Fibroblast of mammary gland (primary cell): Measurements from ENCODE around the gene SCGB1A1.
"Not testable (repeated sequence)": the region's sequence is repeated elsewhere in the genome, so short reads cannot be mapped to it uniquely, and the experiment has no call there.

Source experiments
- DNase-seq: peaks from one replicate; pipeline ENCODE4 v3.0.0-alpha.2; 2010; ENCODE audit warnings: low read depth
- H3K4me3 ChIP-seq: 2 replicates; pipeline ENCODE4 v1.5.1; 2011; ENCODE audit warnings: low read depth, mild to moderate bottlenecking, low read length, moderate library complexity; ENCODE audit not compliant: control insufficient read depth
- TF ChIP-seq, protein P1 (sequence below): conservative IDR thresholded peaks from 2 replicates; pipeline ENCODE4 v1.5.1; 2011; ENCODE audit warnings: low read depth, low read length, inconsistent platforms; ENCODE audit not compliant: control insufficient read depth, insufficient read depth

Gene SCGB1A1

DNA sequence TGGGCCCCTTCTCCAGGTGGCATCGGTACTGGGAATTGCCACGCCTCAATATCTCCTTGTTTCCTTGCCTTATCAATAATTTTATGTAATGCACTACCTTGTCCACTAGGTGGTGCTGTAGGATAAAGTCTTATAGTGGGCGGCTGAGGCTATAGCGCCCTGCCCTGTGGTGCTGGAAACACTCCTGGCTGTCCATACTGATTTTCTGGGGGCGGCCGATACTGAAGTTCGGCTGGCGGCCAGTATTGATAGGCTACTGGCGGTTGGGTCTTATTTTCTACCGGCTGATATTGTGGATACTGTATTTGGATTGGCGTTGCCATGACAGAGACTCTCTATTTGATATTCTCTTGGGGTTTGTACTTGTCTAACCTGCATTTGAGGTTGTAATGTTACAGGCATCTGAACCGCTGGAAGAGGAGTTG lies 38.0 kb upstream of the SCGB1A1 start:
- not testable (repeated sequence) for H3K4me3 ChIP-seq
- TF ChIP-seq, protein P1, sequence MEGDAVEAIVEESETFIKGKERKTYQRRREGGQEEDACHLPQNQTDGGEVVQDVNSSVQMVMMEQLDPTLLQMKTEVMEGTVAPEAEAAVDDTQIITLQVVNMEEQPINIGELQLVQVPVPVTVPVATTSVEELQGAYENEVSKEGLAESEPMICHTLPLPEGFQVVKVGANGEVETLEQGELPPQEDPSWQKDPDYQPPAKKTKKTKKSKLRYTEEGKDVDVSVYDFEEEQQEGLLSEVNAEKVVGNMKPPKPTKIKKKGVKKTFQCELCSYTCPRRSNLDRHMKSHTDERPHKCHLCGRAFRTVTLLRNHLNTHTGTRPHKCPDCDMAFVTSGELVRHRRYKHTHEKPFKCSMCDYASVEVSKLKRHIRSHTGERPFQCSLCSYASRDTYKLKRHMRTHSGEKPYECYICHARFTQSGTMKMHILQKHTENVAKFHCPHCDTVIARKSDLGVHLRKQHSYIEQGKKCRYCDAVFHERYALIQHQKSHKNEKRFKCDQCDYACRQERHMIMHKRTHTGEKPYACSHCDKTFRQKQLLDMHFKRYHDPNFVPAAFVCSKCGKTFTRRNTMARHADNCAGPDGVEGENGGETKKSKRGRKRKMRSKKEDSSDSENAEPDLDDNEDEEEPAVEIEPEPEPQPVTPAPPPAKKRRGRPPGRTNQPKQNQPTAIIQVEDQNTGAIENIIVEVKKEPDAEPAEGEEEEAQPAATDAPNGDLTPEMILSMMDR = peak; percentile 70
- peak; percentile 69 for DNase-seq

DNA sequence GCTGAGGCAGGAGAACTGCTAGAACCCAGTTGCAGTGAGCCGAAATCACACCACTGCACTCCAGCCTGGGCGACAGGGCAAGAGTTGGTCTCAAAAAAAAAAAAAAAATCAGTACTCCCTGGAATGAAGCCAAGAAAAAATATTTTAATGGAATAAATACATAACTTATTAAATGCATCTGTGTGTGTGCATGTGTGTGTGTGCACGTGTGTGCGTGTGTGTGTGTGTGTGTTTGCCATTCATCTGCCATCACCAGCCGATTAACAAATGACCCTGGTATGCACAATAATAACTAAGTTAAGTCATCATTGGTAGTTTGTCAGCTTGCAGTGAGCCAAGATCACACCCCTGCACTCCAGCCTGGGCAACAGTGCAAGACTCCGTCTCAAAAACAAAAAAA lies 35.0 kb upstream of the SCGB1A1 start:
- no peak overlapping the region for H3K4me3 ChIP-seq
- no peak for DNase-seq
- TF ChIP-seq, protein P1 = no peak

DNA sequence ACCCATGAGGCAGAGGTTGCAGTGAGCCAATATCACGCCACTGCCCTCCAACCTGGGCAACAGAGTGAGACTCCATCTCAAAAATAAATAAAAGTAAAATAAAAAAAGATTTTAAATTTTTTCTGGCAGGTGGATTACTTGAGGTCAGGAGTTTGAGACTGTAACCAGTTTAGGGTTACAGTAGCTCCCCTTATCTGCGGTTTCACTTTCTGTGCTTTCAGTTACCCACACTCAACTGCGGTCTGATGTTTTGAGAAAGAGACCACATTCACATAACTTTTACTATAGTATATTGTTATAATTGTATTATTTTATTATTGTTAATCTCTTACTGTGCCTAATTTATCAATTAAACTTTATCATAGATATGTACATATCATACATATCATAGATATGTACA lies 32.8 kb upstream of the SCGB1A1 start:
- H3K4me3 ChIP-seq, DNase-seq: not testable (repeated sequence)

DNA sequence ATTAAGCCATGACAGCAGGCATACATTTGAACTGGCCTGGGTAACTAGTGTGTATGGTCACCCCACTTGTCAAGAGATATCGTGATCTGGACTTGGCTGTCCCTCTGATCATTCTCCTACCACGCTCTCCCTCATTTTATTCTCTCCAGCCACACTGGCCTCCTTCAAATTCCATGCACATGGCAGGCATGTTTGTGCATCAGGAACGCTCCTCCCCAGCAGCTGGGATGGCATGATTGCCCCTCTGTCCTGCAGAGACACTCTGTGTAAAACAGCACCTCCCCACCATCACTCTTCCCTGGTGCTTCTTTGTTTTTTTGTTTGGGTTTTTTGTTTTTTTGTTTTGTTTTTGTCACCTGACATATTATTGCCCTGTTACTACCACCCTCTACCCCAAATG lies 31.5 kb upstream of the SCGB1A1 start:
- TF ChIP-seq, protein P1 = no peak
- DNase-seq = no peak
- no peak overlapping the region for H3K4me3 ChIP-seq

DNA sequence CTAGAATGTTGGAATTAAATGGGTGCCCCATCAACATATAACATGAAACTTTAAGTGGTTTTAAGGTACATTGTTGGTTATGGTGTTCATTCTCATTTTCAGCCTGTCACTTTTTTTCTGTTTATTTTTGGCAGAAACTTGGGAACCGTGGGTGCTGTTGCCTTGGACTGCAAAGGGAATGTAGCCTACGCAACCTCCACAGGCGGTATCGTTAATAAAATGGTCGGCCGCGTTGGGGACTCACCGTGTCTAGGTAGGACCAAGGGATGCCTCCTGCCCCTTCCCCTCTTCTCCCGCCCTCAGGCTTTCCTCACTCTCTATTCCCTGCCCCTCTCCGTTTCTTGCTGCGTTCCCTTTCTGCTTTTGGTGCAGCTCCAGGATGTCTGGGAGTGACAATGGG lies 29.8 kb upstream of the SCGB1A1 start:
- TF ChIP-seq, protein P1 = no peak
- DNase-seq = no peak
- no peak overlapping the region for H3K4me3 ChIP-seq

DNA sequence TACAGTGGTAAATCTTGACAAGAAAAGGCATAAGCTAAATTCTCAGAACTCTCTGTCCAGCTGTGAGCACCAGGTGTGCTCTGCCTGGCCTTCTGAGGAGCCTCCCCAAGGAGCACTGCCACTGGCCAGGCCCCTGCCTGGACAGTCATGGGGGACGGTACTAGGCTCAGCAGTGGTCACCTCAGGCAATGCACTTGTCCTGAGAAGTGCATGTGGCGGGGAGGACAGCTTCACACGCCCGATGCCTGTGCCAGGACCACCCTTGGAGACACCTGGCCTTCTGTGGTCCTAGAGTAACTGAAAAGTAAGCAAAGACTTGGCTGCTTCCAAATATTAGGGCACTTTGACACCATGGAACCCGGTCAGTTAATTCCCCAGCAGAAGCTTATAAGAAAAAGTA lies 28.6 kb upstream of the SCGB1A1 start:
- no peak for DNase-seq
- no peak overlapping the region for H3K4me3 ChIP-seq
- TF ChIP-seq, protein P1 = no peak

DNA sequence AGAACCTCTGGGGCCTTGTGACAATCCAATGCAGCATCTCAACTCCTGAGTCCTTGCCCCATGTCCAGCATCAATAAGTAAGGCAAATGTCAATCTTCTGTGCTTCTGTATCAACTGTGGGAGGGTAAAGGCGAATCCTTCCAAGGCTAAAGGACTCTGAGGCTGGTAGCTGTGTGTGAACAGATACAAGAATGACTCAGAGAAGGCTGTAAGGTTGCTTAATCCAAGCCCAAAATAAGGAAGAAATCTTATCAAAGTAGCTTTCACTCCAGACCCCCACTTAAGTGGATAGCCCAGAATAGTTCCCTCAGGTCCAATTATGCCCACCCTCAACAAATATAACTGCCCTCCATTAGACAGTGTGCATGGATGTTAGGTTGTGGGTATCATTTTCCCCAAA lies 28.1 kb upstream of the SCGB1A1 start:
- TF ChIP-seq, protein P1 = no peak
- peak; percentile 23 for DNase-seq
- H3K4me3 ChIP-seq = no peak overlapping the region
